Endothelial cell of umbilical vein (primary cell): ENCODE data around the gene PPP2R2C. TPM values are rescaled to one million over a fixed set of nuclear protein-coding genes. Genes with fewer than 3 reads are reported as not detected.

Experiments
- BruUV-seq: library from RNA; stranded (reverse); fragments of 400-500 nt; replicated peaks from 2 replicates; lab custom pipeline; 2021; lab: Mats Ljungman, UMichigan
- CTCF ChIA-PET: fragments of 300-600, 350-600 bp; sonication (Branson Sonifier 250); formaldehyde crosslinking; loops from one replicate; lab custom pipeline; 2021; ENCODE audit warnings: antibody characterized with exemption, inconsistent platforms; lab: Charles Lee
- POLR2A ChIA-PET: fragments of 300-600, 350-600 bp; sonication (Branson Sonifier 250); formaldehyde crosslinking; loops from one replicate; lab custom pipeline; 2021; ENCODE audit warnings: antibody characterized with exemption, inconsistent platforms; lab: Charles Lee
- DNase-seq: peaks from one replicate; pipeline ENCODE4 v3.0.0-alpha.2; 2011; ENCODE audit warnings: low read depth, low spot score
- FAIRE-seq: peaks from 2 replicates; lab custom pipeline; 2011; peaks lifted over from hg19 to GRCh38; lab: Jason Lieb, UNC
- H2AFZ ChIP-seq: 2 replicates; pipeline ENCODE4 v1.6.0; 2012; ENCODE audit warnings: low read depth, low read length, control low read depth, inconsistent platforms
- H3K27ac ChIP-seq: 2 replicates; pipeline ENCODE4 v1.5.1; 2011; ENCODE audit warnings: low read depth, mild to moderate bottlenecking, control low read depth, low read length, moderate library complexity; ENCODE audit not compliant: insufficient read depth
- H3K27me3 ChIP-seq, 2 experiments: 2 replicates each; pipeline versions ENCODE4 v1.6.0 to v1.6.1; 2011; ENCODE audit warnings: low read length in 2 of 2, mixed read lengths in 1 of 2; ENCODE audit not compliant: control insufficient read depth in 2 of 2, insufficient read depth in 2 of 2
- H3K36me3 ChIP-seq, 2 experiments: 2 replicates in 1 of 2; 3 replicates in 1 of 2; pipeline ENCODE4 v1.5.1; 2011; ENCODE audit warnings: low read length in 2 of 2, mild to moderate bottlenecking in 1 of 2, moderate library complexity in 1 of 2; ENCODE audit not compliant: control insufficient read depth in 2 of 2, insufficient read depth in 2 of 2; ENCODE audit errors: extremely low read depth in 1 of 2
- H3K4me1 ChIP-seq: 3 replicates; pipeline ENCODE4 v1.5.1; 2011; ENCODE audit warnings: mild to moderate bottlenecking, low read length; ENCODE audit not compliant: control insufficient read depth, insufficient read depth; ENCODE audit errors: extremely low read depth
- H3K4me2 ChIP-seq: 2 replicates; pipeline ENCODE4 v1.6.1; 2011; ENCODE audit warnings: low read length, control low read depth, mixed read lengths; ENCODE audit not compliant: insufficient read depth
- H3K4me3 ChIP-seq, 3 experiments: fragments of 200-600 bp in 1 of 3; sonication (generic), shearing (Covaris generic) in 1 of 3; replicated peaks in 1 of 3; 2 replicates each; pipeline ENCODE4 v1.5.1; 2011 to 2016; ENCODE audit warnings: control low read depth in 3 of 3, low read length in 3 of 3, mild to moderate bottlenecking in 2 of 3, inconsistent platforms in 1 of 3, low read depth in 1 of 3, moderate library complexity in 1 of 3; ENCODE audit not compliant: insufficient read depth in 1 of 3
- H3K79me2 ChIP-seq: 2 replicates; pipeline ENCODE4 v1.6.0; 2012; ENCODE audit warnings: low read length, inconsistent platforms; ENCODE audit not compliant: control insufficient read depth, insufficient read depth
- H3K9ac ChIP-seq: replicated peaks from 2 replicates; pipeline ENCODE3; 2011; ENCODE audit warnings: low read length, control low read depth; ENCODE audit not compliant: insufficient read depth; ENCODE audit errors: extremely low read depth
- H3K9me1 ChIP-seq: replicated peaks from 3 replicates; pipeline ENCODE4 v1.6.0; 2011; ENCODE audit warnings: mild to moderate bottlenecking, low read length; ENCODE audit not compliant: control insufficient read depth, insufficient read depth; ENCODE audit errors: extremely low read depth
- H3K9me3 ChIP-seq: replicated peaks from 2 replicates; pipeline ENCODE4 v1.5.1; 2012; ENCODE audit warnings: low read length, inconsistent platforms; ENCODE audit not compliant: control insufficient read depth, insufficient read depth
- H4K20me1 ChIP-seq: replicated peaks from 2 replicates; pipeline ENCODE3; 2011; ENCODE audit warnings: mild to moderate bottlenecking, low read length; ENCODE audit not compliant: control insufficient read depth, insufficient read depth; ENCODE audit errors: extremely low read depth
- CTCF ChIP-seq, 2 donors: IDR thresholded peaks; 1 replicate in 1 of 2; 2 replicates in 1 of 2; pipeline ENCODE4 v1.5.1; 2011; ENCODE audit warnings: low read length in 2 of 2, mild to moderate bottlenecking in 2 of 2, moderate library complexity in 2 of 2, control low read depth in 1 of 2, inconsistent platforms in 1 of 2, low read depth in 1 of 2; ENCODE audit not compliant: insufficient read depth in 1 of 2; ENCODE audit errors: extremely low read depth in 1 of 2
- EZH2 ChIP-seq: IDR thresholded peaks from 2 replicates; pipeline ENCODE4 v1.6.1; 2012; ENCODE audit warnings: borderline replicate concordance, low read depth, mild to moderate bottlenecking, moderate library complexity, low read length, inconsistent platforms; ENCODE audit not compliant: severe bottlenecking
- FOS ChIP-seq: IDR thresholded peaks from 2 replicates; pipeline ENCODE4 v1.6.1; 2011; ENCODE audit warnings: mild to moderate bottlenecking, low read length, moderate library complexity, borderline replicate concordance; ENCODE audit not compliant: insufficient read depth
- GATA2 ChIP-seq: IDR thresholded peaks from 2 replicates; pipeline ENCODE4 v1.7.0; 2011; ENCODE audit warnings: low read depth, mild to moderate bottlenecking, moderate library complexity, mixed read lengths, low read length; ENCODE audit not compliant: insufficient read length, insufficient read depth
- JUN ChIP-seq: IDR thresholded peaks from 2 replicates; pipeline ENCODE4 v1.6.1; 2011; ENCODE audit warnings: borderline replicate concordance, low read depth; ENCODE audit not compliant: insufficient read length, insufficient read depth
- MAX ChIP-seq: IDR thresholded peaks from 2 replicates; pipeline ENCODE4 v1.6.1; 2011; ENCODE audit not compliant: insufficient read depth, insufficient read length
- MYC ChIP-seq: IDR thresholded peaks from one replicate; pipeline ENCODE4 v1.6.1; 2011; ENCODE audit warnings: mild to moderate bottlenecking, low read depth, low read length
- POLR2A ChIP-seq: IDR thresholded peaks from 2 replicates; pipeline ENCODE4 v1.6.1; 2012; ENCODE audit warnings: low read depth, mild to moderate bottlenecking, control low read depth, low read length
- POLR2AphosphoS5 ChIP-seq: IDR thresholded peaks from 2 replicates; pipeline ENCODE4 v1.6.1; 2012; ENCODE audit warnings: low read depth, mild to moderate bottlenecking, control low read depth, low read length, moderate library complexity; ENCODE audit not compliant: insufficient read depth
- dilution Hi-C: fragments of 300-500 bp; cut with MboI; formaldehyde crosslinking; loops from one replicate; pipeline ENCODE4 v1.15.0; 2019; ENCODE audit warnings: low sequenced_read_pairs; ENCODE audit not compliant: extremely low pct_ligation_motif_present
- intact Hi-C: fragments of 100-400 bp; cut with micrococcal nuclease; formaldehyde crosslinking; loops from one replicate; pipeline ENCODE4 v1.10.0; 2022
- polyA plus RNA-seq, 4 experiments: library from polyadenylated mRNA; depleted of rRNA in 3 of 4; stranded (reverse) in 3 of 4; unstranded in 1 of 4; fragments of >200 nt; gene quantifications; 2 replicates each; pipeline versions ENCODE4 v1.2.1 to v1.2.3, GENCODE V29; 2011 to 2012; ENCODE audit warnings: missing spikeins in 1 of 4
- total RNA-seq: library from RNA; stranded (reverse); gene quantifications from 2 replicates; pipeline ENCODE4 v1.2.3, GENCODE V29; 2021

The PPP2R2C gene
- total and polyA plus RNA-seq, 2 donors (not counting 3 experiments of a cell fraction or from before 2014, with no cell fraction given), result 0.03 to 0.09 TPM

GRCh38 chr4:6460876-6461275, 11.5 kb downstream of the PPP2R2C start:
- dilution Hi-C loops, result no loop called here
- no peak overlapping the region for H3K9ac ChIP-seq
- H4K20me1 ChIP-seq, result no peaks in the 10 kb centered on the region
- DNase-seq, result no peak
- H3K4me1 ChIP-seq, result no peaks in the 10 kb centered on the region
- H3K27me3 ChIP-seq, result no peaks in the 10 kb centered on the region
- POLR2A ChIA-PET, result no interaction called here
- H3K27ac ChIP-seq, result no peak overlapping the region
- no peak overlapping the region for H2AFZ ChIP-seq
- no peaks in the 10 kb centered on the region for H3K9me1 ChIP-seq
- FAIRE-seq, result no peak
- no peak for TF ChIP-seq JUN
- no peaks in the 10 kb centered on the region for H3K9me3 ChIP-seq
- H3K4me2 ChIP-seq, result no peak overlapping the region
- no peaks in the 10 kb centered on the region for H3K79me2 ChIP-seq
- no peaks in the 10 kb centered on the region for H3K36me3 ChIP-seq
- intact Hi-C loops, result no loop called here
- H3K4me3 ChIP-seq, result no peak overlapping the region
- CTCF ChIA-PET, result no interaction called here
- no TSS peak for BruUV-seq

- Histone ChIP-seq H3K9me3 (no peaks in the 10 kb centered on the region), H3K36me3 (no peaks in the 10 kb centered on the region), H4K20me1 (no peaks in the 10 kb centered on the region), H3K9ac (no peak overlapping the region), H3K4me3 (no peak overlapping the region), H3K79me2 (no peaks in the 10 kb centered on the region), H3K27me3 (no peaks in the 10 kb centered on the region), H3K27ac (no peak overlapping the region), H3K4me1 (no peaks in the 10 kb centered on the region), H3K4me2 (no peak overlapping the region), H3K9me1 (no peaks in the 10 kb centered on the region), H2AFZ (no peak overlapping the region)
- no peak for DNase-seq
- BruUV-seq, result no TSS peak
- TF ChIP-seq MAX (no peak), MYC (no peak), FOS (no peak), JUN (no peak), POLR2A (no peak), POLR2AphosphoS5 (no peak), CTCF (IDR thresholded peaks at IDR 0.05; ENCODE audit: extremely low read depth in 1 of 2, insufficient read depth in 1 of 2, low read depth in 1 of 2, low read length in 2 of 2) (no peak), EZH2 (no peak), GATA2 (no peak)
- intact Hi-C loops (no loop called here), dilution Hi-C loops (no loop called here)
- POLR2A ChIA-PET, result no interaction called here
- FAIRE-seq, result no peak
- CTCF ChIA-PET, result no interaction called here
These were observed 13.9 kb downstream of the PPP2R2C start for GRCh38 chr4:6458528-6458927.
